HFF-Myc (cell line): ENCODE results near the gene ACP4.

Experiments used
- DNase-seq: peaks from one replicate; pipeline ENCODE4 v3.0.0-alpha.2; 2011; ENCODE audit warnings: low read depth; ENCODE audit errors: extremely low read depth
- H3K4me3 ChIP-seq: replicated peaks from 2 replicates; pipeline ENCODE4 v1.5.1; 2011; ENCODE audit warnings: low read depth, mild to moderate bottlenecking, control low read depth, low read length
- TF ChIP-seq, protein P1 (sequence below): IDR thresholded peaks from 2 replicates; pipeline ENCODE4 v1.5.1; 2012; ENCODE audit warnings: mild to moderate bottlenecking, low read depth, low read length, control low read depth; ENCODE audit errors: missing control alignments

The ACP4 gene

DNA sequence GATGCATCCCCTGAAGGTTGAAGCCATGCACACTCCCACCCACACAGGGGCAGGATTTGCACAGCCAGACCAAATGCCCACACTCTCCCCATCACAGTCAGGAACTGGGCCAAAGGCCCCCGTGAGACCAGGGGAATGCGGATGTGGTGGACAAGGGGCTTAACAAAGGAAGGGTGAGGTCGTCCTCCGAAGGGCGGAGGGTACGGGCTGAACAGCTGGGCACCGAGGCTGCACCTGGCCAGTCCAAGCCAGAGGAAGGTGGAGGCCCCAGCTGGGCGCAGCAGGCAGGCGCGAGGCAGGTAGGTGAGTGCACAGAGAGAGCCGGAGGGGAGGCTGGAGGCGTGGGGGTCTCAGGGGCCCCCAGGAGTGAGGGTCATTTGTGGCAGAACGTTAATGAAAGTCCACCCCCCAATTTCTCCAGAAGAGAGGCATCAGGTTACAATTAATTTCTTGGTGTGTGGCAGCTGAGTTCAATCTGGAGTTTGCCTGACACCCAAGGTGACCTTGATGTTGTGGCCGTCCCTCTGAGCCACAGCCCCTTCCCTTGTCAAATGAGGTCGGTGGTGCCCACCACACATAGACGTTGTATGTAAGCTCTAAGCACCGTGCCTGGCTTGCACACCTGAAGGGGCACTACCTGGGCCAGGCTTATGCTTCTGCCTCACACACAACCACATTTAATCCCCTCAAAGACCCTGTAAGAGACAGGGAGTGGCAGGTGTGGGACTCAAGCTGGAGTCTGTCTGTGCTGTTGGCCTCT, 40.2 kb downstream of the ACP4 start:
- DNase-seq, result no peak
- H3K4me3 ChIP-seq, result no peak overlapping the region
- TF ChIP-seq, protein P1, sequence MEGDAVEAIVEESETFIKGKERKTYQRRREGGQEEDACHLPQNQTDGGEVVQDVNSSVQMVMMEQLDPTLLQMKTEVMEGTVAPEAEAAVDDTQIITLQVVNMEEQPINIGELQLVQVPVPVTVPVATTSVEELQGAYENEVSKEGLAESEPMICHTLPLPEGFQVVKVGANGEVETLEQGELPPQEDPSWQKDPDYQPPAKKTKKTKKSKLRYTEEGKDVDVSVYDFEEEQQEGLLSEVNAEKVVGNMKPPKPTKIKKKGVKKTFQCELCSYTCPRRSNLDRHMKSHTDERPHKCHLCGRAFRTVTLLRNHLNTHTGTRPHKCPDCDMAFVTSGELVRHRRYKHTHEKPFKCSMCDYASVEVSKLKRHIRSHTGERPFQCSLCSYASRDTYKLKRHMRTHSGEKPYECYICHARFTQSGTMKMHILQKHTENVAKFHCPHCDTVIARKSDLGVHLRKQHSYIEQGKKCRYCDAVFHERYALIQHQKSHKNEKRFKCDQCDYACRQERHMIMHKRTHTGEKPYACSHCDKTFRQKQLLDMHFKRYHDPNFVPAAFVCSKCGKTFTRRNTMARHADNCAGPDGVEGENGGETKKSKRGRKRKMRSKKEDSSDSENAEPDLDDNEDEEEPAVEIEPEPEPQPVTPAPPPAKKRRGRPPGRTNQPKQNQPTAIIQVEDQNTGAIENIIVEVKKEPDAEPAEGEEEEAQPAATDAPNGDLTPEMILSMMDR, result no peak

DNA sequence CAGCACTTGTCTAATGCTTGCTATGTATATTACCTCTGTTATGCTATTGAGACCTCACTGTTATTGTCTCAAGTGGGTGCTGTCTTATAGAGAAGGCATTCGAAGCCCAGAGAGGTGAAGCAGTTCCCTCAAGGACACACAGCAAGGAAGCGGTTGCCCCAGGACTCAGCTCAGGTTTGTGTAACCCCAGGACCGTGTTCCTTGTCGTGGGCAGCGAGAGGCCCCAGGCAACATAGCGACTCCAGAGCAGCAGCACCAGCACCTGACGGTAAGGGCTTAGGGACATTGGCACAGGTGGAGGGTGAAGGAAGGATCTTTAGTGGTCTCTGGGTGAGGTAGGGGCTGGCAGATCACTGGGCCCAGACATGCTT, 40.8 kb downstream of the ACP4 start:
- no peak for DNase-seq
- TF ChIP-seq, protein P1, result no peak
- H3K4me3 ChIP-seq, result no peak overlapping the region

DNA sequence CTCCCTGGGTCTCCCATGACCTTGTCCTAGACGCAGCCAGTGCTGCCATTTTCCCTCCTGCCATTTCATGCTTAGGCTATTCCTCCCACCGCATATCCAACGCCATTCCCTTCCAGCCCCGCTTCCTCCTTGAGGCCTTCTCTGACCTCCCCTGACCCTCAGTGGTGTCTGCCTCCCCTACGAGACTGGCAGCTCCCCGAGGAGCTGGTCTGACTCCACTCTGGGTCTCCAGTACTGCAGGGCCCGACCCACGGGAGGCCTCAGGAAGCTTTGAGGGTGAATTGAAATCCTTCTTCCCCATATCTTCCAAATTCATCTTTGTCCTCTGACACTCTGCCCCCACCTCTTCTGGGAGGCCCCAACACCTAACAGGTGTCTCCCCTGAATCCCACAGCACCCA, 42.5 kb downstream of the ACP4 start:
- DNase-seq, result no peak
- no peak overlapping the region for H3K4me3 ChIP-seq
- TF ChIP-seq, protein P1, result no peak

DNA sequence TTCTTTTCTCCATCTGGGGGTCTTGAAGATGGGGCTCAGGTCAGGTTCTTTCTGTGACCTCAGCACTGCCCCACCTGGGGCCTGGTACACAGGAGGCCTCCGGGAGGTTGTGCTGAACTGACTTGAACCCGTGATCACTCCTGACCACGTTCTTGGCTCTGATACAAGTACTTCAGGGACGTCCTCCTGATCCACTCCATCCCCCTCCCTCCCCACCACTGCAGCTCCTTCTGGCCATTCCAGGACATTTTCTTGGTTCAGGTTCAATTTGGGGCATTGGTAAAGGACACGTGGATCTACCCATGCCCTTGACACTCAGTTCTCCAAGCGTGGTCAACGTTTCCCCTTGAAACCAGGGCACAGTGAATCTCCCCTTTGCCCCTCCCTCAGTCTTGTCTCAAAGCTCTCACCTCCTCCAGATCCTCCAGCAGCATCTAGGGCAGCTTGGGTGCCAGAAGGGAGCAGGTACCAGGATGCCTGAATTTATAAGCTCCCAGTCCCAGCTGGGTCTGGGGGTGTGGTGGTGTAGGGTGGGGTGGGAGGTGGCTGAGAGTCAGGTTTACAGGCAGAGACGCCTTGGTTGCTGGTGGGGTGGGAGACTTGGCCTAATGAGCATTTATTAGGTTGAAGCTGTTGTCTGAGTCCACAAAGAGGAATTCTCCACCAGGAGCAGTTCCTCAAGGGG, 43.0 kb downstream of the ACP4 start, which contains the start of gene KLK15:
TSS of gene KLK15 (minus strand) at position 458 of the 685 bp plus-strand sequence. CDS start 2,082 bp downstream, outside the sequence.
- H3K4me3 ChIP-seq, result no peak within 1 kb of the TSS
- no peak for DNase-seq
- TF ChIP-seq, protein P1, result no peak

DNA sequence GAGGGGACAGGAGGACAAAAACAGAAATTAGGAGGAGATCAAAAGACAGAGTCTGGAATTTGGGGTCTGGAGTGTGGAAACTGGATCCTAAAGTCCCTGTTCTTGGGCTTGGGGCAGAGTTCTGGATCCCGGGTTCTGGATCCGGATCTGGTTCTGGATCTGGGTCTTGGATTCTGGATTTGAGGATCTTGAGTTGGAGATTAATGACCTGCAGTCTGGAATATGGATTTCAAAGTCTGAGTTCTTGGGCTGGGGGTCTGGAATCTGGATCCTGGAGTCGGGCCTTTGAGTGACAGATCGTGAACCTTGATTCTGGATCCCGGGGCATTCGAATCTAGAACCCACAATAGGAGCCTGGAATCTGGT, 43.6 kb downstream of the ACP4 start:
- TF ChIP-seq, protein P1, result no peak
- no peak for DNase-seq
- no peak overlapping the region for H3K4me3 ChIP-seq

DNA sequence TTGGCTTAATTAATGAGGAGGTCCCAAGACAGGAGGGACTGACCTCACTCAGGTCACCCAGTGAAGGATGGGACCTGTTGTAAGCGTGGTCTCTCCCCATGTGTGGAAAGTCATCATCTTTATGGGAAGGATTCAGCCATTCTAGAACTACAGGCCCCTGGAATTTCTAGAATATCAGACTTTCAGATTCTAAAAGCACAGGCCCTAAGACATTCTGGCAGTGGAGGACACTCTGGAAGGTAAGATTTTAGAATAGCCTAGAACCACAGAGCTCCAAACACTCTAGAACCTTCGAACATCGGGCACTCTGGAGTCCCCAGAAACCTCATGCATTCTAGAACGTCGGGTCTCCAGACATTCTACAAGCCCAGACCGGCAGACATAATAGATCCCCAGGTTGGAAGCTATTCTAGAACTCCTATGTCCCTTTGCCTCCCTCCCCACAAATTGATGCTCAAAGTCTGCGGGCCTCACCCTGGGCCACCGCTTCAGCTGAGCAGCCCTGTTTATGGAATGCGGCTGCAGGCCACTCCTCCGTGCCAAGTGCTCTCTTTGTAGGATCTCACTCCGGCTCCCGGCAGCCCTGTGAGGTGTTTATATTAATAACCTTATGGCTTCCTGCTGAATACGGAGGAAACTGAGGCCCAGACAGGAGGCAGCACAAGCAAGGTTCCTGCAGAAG, 45.0 kb downstream of the ACP4 start:
- TF ChIP-seq, protein P1, result no peak
- peak overlapping the region; percentile 46 for H3K4me3 ChIP-seq
- no peak for DNase-seq
